GM10248 (cell line): ENCODE measurements around the gene GABARAPL1.

ENCODE experiments used
- CTCF ChIA-PET: fragments of 300-600 bp; sonication (Branson Sonifier 250); formaldehyde crosslinking; extraction: SDS; loops from one replicate; lab custom pipeline; 2021; ENCODE audit warnings: antibody characterized with exemption; lab: Yijun Ruan, JAX
- POLR2A ChIA-PET: fragments of 350-650 bp; sonication (Branson Sonifier 250); formaldehyde crosslinking; extraction: SDS; loops from one replicate; lab custom pipeline; 2020; ENCODE audit warnings: antibody characterized with exemption; lab: Yijun Ruan, JAX
- DNase-seq: peaks from one replicate; pipeline ENCODE4 v3.0.0; 2012; ENCODE audit errors: extremely low spot score
- CTCF ChIP-seq: IDR thresholded peaks from 2 replicates; pipeline ENCODE4 v1.5.1; 2012; ENCODE audit warnings: mild to moderate bottlenecking, low read depth; ENCODE audit errors: extremely low read depth, missing control alignments, control extremely low read depth

The GABARAPL1 gene

GRCh38 chr12:10272467-10272866 lies 59.8 kb downstream of the GABARAPL1 start:
- ChIA-PET POLR2A (no interaction called here), CTCF (no interaction called here)
- no peak for TF ChIP-seq CTCF
- DNase-seq, result no peak
